Peyer's patch (tissue), 4 donors: ENCODE data around the gene YIPF3. TPM values are rescaled to one million over a fixed set of nuclear protein-coding genes. Genes with fewer than 3 reads are reported as not detected.
A peak's percentile ranks its signal among the peaks of the same experiment; 100 is the strongest.

Source experiments
- DNase-seq, 3 donors: peaks; one replicate each; pipeline ENCODE4 v3.0.0-alpha.2; 2017 to 2019
- H3K27ac ChIP-seq, 4 donors: fragments of 200-600 bp; sonication (generic); one replicate each; pipeline ENCODE4 v1.5.1; 2016 to 2019
- H3K27me3 ChIP-seq, 2 donors: fragments of 200-600 bp; sonication (generic); one replicate each; pipeline ENCODE4 v1.5.1; 2019
- H3K36me3 ChIP-seq, 3 donors: fragments of 200-600 bp; sonication (generic); one replicate each; pipeline ENCODE4 v1.5.1; 2016 to 2019
- H3K4me1 ChIP-seq, 4 donors: fragments of 200-600 bp; sonication (generic); one replicate each; pipeline ENCODE4 v1.5.1; 2016 to 2019
- H3K4me3 ChIP-seq, 4 donors: fragments of 200-600 bp; sonication (generic); 1 replicate in 3 of 4; 2 replicates in 1 of 4; pipeline ENCODE4 v1.5.1; 2016 to 2019; ENCODE audit warnings: mild to moderate bottlenecking in 1 of 4
- H3K9me3 ChIP-seq, 4 donors: fragments of 200-600 bp; sonication (generic); one replicate each; pipeline ENCODE4 v1.5.1; 2016 to 2019; ENCODE audit warnings: mild to moderate bottlenecking in 1 of 4
- CTCF ChIP-seq, 6 experiments: fragments of 450-650 bp in 4 of 6; fragments of 200-600 bp in 2 of 6; sonication (generic) in 1 of 6; IDR thresholded peaks; one replicate each; pipeline ENCODE4 v1.5.1; 2017 to 2019; ENCODE audit warnings: antibody characterized with exemption in 6 of 6, mild to moderate bottlenecking in 3 of 6, moderate library complexity in 1 of 6
- POLR2A ChIP-seq, 2 donors: fragments of 450-650 bp; IDR thresholded peaks; one replicate each; pipeline ENCODE4 v1.5.1; 2017; ENCODE audit warnings: antibody characterized with exemption in 2 of 2, mild to moderate bottlenecking in 2 of 2, moderate library complexity in 2 of 2
- total RNA-seq, 4 donors: library from RNA; depleted of rRNA; stranded (reverse); fragments of >200 nt; gene quantifications; one replicate each; pipeline ENCODE4 v1.1.0, GENCODE V29; 2016

YIPF3 gene
- total RNA-seq, 4 donors from 2014 or later: 78.3 to 165 (median 108) TPM

- TF ChIP-seq CTCF (IDR thresholded peaks at IDR 0.05) (no peak), POLR2A (IDR thresholded peaks at IDR 0.05) (no peak)
- Histone ChIP-seq H3K4me3 (no peak overlapping the region), H3K4me1 (peaks cover 0 to 14% (median 2%) of the 10 kb centered on the region in 4 donors), H3K27ac (no peak overlapping the region), H3K27me3 (no peaks in the 10 kb centered on the region), H3K9me3 (no peaks in the 10 kb centered on the region), H3K36me3 (peaks cover 0 to 5% (median 0%) of the 10 kb centered on the region in 3 donors)
- no peak for DNase-seq
Observed at GRCh38 chr6:43489277-43490072, 27.3 kb downstream of the YIPF3 start.

- Histone ChIP-seq H3K4me3 (no peak overlapping the region), H3K36me3 (peaks cover 0 to 5% (median 0%) of the 10 kb centered on the region in 3 donors), H3K4me1 (peaks cover 0 to 14% (median 0%) of the 10 kb centered on the region in 4 donors), H3K27me3 (no peaks in the 10 kb centered on the region), H3K27ac (no peak overlapping the region), H3K9me3 (no peaks in the 10 kb centered on the region)
- no peak for DNase-seq
- TF ChIP-seq CTCF (IDR thresholded peaks at IDR 0.05) (no peak), POLR2A (IDR thresholded peaks at IDR 0.05) (no peak)
Observed at GRCh38 chr6:43488667-43489276, 28.0 kb downstream of the YIPF3 start.

GRCh38 chr6:43481591-43482236 lies 35.0 kb downstream of the YIPF3 start:
- Histone ChIP-seq H3K4me1 (peaks cover 6 to 18% (median 7%) of the 10 kb centered on the region in 4 donors), H3K27me3 (no peaks in the 10 kb centered on the region), H3K27ac (no peak overlapping the region), H3K4me3 (no peak overlapping the region), H3K9me3 (no peaks in the 10 kb centered on the region), H3K36me3 (peaks cover 0 to under 1% (median 0%) of the 10 kb centered on the region in 3 donors)
- DNase-seq: no peak
- TF ChIP-seq POLR2A (IDR thresholded peaks at IDR 0.05) (no peak), CTCF (IDR thresholded peaks at IDR 0.05) (no peak)

GRCh38 chr6:43481075-43481474 lies 35.7 kb downstream of the YIPF3 start:
- DNase-seq: no peak
- Histone ChIP-seq H3K27me3 (no peaks in the 10 kb centered on the region), H3K36me3 (no peaks in the 10 kb centered on the region), H3K4me3 (no peak overlapping the region), H3K4me1 (peaks cover 6 to 18% (median 7%) of the 10 kb centered on the region in 4 donors), H3K27ac (no peak overlapping the region), H3K9me3 (no peaks in the 10 kb centered on the region)
- TF ChIP-seq CTCF (IDR thresholded peaks at IDR 0.05) (no peak), POLR2A (IDR thresholded peaks at IDR 0.05) (no peak)

GRCh38 chr6:43478008-43478372 lies 38.7 kb downstream of the YIPF3 start:
- peaks cover 6 to 18% (median 7%) of the 10 kb centered on the region in 4 donors for H3K4me1 ChIP-seq

More at GRCh38 chr6:43478008-43478372, 38.7 kb downstream of the YIPF3 start:
- H3K4me3 ChIP-seq: peak overlapping the region; percentile 66 to 93 (median 73)
- H3K27me3 ChIP-seq: no peaks in the 10 kb centered on the region
- H3K9me3 ChIP-seq: no peaks in the 10 kb centered on the region
- H3K27ac ChIP-seq: peak overlapping the region in 3 of 4 donors; percentile 78 to 81 (median 81)
- no peaks in the 10 kb centered on the region for H3K36me3 ChIP-seq
- no peak for DNase-seq
- TF ChIP-seq POLR2A (IDR thresholded peaks at IDR 0.05) (no peak), CTCF (IDR thresholded peaks at IDR 0.05) (no peak)
